Effector CD8-positive, alpha-beta T cell (primary cell): ENCODE results near the gene PLBD1.

Source experiments
- DNase-seq: peaks from one replicate; lab custom pipeline; 2025; lab: John Stamatoyannopoulos, UW
- total RNA-seq, 4 experiments: gene quantifications; one replicate each; lab custom pipeline; 2026; lab: John Stamatoyannopoulos, UW

Gene PLBD1, protein sequence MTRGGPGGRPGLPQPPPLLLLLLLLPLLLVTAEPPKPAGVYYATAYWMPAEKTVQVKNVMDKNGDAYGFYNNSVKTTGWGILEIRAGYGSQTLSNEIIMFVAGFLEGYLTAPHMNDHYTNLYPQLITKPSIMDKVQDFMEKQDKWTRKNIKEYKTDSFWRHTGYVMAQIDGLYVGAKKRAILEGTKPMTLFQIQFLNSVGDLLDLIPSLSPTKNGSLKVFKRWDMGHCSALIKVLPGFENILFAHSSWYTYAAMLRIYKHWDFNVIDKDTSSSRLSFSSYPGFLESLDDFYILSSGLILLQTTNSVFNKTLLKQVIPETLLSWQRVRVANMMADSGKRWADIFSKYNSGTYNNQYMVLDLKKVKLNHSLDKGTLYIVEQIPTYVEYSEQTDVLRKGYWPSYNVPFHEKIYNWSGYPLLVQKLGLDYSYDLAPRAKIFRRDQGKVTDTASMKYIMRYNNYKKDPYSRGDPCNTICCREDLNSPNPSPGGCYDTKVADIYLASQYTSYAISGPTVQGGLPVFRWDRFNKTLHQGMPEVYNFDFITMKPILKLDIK
- total RNA-seq: 0 to 0.18 (median 0) reads per million in 4 experiments

DNA sequence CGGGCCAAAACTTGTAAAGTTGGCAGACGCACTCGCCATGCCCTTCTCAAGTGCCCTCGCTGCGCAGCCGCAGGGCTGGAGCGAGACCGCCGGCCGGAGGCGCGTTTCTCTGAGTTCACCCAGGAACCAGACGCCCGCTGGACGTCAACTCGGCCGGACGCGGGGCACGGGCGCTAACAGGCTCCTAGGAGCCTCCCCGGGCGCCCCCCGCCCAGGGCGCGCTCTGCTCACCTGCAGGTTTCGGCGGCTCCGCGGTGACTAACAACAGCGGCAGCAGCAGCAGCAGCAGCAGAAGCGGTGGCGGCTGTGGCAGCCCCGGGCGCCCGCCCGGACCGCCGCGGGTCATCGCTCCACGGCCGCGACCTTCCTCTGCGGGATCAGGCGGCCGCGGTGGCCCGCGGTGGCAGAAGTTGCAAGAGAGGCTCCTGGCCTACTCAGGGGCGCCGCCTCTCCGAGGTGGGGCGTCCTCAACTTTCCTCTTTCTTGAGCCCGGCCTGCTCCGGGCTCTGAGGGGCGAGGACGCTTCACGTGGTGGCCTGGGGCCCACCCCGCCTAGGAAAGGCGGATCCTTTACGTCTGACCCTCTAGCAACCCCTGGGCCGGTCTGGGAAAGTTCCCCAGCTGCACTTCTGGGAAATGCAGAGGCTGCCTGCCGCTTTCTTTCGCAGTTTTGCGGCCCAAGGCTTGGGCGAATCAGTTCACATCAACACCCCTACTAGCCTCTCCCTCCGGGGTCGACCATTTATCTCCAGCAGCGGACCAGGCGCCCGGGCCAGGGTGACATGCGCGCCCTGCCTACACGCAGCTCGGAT, at the start of gene PLBD1:
PLBD1 (minus strand) TSS at position 533 of the 812 bp plus-strand sequence; CDS start at position 346, 187 bp downstream.
- DNase-seq: no peak

DNA sequence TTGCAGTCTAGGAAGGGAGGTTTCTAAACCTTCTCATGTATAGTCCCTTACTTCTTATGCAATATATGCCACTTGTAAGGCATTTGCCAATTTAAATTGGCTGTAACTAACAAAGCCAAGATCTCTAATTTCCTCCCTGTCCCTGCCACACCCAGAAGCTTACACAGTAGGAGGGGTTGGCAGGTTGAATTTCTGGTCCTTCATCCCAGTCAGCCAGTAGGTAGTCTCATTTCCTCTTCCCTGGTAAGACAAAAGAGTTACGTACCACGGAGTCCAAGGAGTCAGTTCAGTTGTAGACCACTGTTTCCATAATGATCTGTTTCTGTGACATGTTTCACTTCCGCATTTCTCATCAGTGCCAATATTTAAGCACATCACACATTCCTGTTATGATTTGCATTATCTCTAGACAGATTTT, 47.0 kb upstream of the PLBD1 start:
- DNase-seq: no peak

DNA sequence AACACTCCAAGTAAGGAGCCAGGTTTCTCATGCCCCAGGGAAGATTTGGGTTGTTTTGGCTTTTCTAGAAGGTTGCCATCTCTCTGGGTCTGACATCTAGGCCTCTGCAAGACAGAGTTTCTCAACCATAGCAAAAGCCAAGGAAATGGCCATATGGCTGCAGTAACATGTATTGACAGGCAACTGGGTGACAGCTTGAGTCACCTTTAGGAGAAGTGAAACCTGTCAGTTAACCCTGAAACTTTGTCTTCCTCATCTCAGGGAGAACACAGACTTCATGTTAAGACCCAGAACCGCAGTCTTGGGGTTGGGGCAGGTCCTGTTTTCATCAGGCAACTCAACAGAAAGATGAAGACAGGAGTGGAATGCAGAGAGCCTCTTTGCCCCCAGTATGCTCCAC, 46.0 kb upstream of the PLBD1 start:
- no peak for DNase-seq

DNA sequence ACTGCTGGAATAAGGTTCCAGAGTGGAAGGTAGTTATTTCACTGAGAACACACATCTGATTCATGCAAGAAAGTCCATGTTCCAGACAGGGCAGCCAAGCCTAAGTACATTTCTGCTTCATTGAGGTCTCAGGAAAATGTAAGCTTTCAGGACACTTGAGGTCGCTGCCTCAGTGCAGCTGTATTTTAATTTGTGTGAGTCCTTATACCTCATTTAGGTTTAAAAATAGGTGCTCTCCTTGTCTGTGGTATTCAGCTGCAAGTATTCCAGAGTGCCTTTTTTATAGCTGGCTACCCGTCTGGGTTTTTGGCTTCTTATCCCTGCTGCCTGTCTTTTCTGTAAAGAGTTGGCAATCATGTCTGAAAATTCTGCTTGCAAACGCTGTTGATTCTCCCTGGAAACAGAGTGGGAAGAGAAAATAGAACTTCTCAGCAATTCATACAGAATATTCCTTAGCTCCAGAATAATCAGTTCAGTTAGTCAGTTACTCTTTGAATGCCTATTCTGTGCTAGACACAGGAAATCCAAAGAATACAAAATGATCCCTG, 45.3 kb upstream of the PLBD1 start:
- DNase-seq: no peak

DNA sequence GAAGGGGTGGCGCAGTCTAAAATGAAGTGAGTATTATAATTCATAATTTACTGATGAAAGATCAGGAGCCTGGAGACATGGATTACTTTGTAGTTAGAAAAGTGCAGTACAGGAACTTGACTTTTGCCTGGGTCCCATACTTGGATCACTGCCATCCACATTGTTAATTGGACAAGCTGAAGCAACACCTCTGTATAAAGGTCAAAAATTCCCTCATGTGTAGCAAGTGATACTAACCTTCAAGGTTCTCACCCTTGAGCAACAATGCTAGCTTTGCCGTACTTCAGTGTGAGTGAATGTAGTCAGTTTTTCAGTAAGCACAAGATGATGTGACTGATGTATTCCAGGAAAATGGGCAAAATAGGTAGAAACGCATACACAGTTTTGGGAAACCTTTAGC, 44.6 kb upstream of the PLBD1 start:
- DNase-seq: no peak

DNA sequence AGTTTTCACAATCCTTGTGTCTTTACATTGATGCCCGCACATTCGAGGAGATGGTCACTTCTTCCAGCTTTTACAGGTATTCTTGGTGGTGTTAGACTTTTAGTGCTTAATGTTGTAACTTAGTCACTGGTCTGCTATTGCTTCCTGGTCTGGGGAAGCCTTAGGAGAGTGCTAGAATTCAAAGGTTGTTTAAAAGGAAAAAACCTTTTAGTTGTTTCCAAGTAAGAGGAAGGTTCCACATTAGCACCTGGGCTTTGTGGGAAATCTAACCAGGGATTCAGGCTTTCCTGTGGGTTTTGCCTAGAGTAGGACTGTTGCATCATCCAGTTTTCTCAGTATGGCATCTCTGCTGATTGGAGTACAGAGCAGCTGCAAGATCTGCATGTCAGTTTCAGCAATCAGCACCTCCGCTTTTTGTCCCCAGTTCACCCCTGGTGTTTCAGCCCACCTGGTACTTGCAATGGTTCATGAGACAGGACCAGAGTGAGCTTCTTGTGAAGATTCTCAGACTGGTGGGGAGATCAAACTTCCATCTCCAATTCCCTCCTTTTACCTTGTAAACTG, 44.0 kb upstream of the PLBD1 start:
- no peak for DNase-seq

DNA sequence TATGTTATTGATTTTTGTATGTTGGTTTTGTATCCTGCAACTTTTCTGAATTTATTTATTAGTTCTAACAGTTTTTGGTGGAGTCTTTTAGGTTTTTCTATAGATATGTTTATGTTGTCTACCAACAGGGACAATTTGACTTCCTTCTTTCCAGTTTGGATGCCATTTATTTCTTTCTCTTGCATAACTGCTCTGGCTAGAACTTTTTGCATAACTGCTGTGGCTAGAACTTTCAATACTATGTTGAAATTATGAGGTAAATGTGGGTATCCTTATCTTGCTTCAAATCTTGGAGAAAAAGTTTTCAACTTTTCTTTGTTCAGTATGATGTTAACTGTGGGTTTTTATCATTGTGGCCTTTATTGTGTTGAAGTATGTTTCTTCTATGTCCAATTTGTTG, 39.9 kb upstream of the PLBD1 start:
- no peak for DNase-seq

DNA sequence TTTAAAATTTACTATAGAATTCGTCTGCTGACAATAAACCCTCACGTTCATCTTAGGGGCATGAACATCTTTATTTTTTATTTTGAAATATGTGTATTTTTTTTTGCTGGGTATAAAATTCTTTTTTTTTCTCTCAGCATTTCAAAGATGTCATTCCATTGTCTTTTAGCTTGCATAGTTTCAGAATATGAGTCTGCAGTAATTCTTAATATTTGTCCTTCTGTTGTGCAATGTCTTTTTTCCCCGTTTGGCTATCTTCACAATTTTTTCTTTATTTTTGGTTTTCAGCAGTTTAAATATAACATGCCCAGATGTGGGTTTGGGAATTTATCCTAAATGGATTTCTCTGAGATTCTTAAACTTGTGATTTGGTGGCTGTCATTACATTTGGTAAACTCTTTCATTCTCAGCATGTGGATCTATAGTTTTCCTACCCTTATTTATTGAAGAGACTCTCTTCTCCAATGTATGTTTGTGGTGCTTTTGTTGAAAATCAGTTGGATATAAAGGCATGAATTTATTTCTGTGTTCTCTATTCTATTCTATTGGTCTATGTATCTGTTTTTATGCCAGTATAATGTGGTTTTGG, 37.8 kb upstream of the PLBD1 start:
- DNase-seq: no peak

DNA sequence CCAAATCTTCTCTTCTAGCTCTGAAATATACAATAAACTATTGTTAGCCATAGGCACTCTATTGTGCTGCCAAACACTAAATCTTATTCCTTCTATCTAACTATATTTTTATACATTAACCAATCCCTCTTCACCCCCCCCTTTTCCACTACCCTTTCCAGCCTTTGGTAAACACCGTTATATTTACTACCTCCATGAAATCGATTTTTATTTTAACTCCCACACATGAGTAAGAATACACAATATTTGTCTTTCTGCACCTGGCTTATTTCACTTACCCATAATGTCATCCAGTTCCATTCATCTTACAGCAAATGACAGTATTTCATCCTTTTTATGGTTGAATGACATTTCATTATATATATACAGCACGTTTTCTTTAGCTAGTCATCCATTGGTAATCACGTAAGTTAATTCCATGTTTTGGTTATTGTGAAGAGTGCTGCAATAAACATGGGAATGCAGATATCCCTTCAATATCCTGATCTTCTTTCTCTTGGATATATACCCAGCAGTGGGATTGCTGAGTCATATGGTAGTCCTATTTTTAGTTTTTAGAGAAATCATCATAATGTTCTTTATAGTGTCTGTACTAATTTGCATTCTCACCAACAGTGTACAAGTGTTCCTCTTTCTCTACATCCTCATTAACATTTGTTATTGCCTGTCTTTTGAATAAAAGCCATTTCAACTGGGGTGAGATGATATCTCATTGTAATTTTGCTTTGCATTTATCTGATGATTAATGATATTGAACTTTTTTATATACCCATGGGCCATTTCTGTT, 34.2 kb upstream of the PLBD1 start:
- no peak for DNase-seq

DNA sequence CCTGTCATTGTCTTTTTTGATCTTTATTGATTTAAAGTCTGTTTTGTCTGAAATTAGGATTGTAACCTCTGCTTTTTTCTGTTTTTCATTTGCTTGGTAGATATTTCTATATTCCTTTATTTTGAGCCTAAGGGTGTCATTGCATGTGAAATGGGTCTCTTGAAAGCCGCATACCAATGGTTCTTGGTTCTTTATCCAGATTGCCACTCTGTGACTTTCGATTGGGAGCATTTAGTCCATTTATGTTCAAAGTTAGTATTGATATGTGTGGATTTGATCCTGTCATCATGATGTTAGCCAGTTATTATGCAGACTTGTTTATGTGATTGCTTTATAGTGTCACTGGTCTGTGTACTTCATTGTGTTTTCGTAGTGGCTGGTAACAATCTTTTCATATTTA, 29.8 kb upstream of the PLBD1 start:
- no peak for DNase-seq

DNA sequence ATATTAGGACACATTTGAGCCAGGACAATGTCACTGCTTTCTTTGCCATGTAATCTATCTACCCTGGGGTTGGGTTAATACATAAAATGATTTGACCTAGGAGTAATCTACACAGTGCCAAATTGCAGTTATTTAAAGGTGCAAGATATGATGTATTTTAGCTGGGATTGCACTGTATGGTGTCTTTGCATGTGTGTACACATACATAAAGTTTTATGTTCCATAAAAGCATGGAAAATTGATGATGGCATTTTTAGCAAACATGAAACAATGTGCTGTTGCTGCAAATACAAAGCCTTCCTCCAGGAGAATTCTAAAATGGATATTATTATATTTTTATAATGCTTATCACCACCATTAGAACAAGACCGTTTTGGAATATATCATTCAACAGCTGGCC, 24.0 kb upstream of the PLBD1 start:
- no peak for DNase-seq

DNA sequence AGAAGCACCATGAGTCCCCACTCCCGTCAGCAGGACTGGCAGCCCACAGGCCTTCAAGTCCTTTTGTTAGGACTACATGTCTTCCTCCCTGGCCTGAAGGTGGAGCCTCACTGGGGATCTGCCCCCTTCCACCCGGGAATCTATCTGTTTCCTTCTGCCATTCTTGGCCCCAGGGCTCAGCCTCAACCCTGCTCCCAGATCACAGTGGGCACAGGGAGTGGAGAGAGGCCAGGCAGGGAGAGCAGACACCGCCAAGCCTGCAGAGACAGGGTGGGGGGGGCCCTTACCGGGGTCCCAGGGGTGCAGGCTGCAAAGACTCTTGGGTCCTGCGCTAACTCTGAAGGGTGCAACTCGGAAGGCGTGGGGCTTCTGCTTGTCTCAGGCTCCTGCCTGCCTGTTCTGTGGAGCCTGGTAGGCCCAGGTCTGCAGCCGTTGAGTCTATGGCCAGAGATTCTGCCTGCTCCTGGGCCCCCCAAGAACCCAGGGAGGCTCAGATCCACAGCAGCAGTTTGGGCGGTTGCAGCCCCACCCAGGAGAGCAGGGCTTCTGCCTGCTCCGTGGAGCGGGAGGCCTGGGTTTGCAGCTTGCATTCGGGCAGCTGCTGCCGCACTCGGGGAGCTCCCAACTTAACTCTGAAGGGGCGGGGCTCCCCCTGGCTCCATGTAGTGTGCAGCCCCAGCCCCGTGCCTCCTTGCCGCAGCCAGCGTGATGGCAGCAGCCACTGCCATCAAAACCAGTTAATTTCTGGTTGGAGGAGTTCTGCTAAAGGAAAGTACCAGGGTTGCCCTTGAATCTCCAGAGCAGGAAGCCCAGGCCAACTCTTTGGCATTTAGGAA, 21.7 kb upstream of the PLBD1 start:
- no peak for DNase-seq

DNA sequence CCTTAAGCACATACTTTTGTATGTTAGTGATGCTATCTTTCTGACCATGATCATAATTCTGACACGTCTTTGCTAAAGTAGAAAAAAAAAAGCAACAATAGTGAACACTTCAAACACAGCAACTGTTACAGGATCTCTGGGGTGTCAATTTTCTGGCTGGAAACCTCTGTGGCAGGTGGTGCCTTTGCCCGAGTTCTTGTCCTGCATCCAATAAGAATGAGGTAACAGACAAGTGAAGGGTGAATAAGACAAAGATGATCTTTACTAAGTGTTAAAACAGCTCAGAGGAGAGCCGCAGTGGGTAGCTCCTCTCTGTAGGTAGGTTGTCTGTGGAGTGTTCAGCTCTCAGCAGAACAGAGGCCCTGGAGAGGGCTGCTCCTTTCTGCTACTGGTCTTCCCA, 20.9 kb upstream of the PLBD1 start:
- DNase-seq: no peak

DNA sequence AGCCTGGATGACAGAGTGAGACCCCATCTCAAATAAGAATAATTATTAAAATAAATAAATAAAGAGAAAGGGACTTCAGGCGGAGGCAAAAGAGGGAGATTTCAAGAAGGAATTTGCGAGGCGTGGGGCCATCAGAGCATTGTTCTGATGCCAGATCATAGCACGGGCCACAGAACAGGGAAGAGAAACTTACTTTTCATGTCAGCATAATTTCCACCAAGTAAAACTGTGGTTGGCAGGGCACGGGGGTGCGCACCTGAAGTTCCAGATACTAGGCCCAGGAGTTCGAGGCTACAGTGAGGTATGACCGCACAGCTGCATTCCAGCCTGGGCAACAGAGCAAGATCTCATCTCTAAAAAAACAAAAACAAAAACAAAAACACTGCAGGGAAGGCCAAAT, 11.0 kb upstream of the PLBD1 start:
- no peak for DNase-seq

DNA sequence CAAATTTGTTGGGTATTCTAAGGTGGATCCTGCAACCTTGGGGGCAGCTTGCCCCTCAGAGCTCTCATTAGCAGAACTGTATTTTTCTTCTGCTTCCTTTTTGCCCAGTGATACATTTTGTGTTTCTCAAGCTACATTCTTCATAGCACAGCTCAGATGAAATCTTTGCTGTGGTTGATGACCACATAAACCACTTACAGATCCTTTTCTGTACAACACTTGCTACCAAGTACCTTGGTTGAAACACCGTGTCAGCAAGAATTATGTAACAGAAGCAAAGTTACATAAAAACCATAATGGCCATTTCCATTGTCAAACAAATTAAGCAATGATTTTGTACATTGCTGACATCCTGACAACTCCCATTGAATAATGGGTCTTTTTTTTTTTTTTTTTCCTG, 9.7 kb upstream of the PLBD1 start:
- no peak for DNase-seq

DNA sequence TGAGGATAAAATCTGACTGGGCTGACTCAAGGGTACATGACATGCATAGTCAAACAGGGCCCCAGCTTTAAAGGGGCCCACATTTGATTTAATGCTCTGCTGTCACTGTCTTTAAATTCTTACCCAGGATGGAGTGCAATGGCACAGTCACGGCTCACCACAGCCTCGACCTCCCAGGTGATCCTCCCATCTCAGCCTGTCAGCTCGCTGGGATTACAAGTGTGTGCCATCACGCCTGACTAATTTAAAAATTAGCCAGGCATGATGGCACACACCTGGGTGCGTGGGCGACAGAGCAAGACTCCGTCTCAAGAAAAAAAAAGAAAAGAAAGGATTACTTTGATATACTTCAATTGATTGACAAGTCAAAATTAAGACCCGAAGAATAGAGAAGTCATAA, 9.2 kb upstream of the PLBD1 start:
- DNase-seq: no peak

DNA sequence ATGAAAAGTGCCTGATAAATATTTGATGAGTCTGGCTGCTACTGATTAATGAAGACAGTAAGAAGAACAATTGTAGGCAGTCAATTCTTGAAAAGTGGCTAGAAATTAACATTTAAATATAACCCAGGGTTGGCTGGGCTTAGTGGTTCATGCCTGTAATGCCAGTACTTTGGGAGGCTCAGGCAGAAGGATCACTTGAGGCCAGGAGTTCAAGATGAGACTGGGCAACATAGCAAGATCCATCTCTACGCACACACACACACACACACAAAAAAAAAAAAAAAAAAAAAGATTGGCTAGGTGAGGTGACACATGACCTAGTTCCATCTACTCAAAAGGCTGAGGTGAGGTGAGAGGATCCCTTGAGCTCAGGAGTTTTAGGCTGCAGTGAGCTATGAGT, 7.9 kb upstream of the PLBD1 start:
- no peak for DNase-seq

DNA sequence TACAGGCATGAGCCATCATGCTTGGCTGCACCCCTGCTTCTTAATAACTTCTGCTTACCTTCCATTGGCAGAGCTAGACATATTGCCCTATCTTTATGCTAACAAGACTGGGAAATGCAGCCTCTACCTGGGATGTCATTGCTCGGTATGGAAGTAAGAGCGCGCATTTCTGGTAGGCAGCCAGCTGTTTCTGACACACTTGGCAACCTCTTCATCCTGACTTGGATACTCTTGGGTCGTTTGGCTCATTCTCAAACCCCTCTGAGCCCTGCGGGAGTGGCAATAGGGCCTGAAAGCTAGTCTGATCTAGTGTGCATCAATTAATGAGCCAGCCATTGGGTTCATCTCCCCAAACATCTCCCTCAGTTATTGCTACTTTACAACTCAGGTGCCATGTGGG, 5.4 kb upstream of the PLBD1 start:
- DNase-seq: no peak

DNA sequence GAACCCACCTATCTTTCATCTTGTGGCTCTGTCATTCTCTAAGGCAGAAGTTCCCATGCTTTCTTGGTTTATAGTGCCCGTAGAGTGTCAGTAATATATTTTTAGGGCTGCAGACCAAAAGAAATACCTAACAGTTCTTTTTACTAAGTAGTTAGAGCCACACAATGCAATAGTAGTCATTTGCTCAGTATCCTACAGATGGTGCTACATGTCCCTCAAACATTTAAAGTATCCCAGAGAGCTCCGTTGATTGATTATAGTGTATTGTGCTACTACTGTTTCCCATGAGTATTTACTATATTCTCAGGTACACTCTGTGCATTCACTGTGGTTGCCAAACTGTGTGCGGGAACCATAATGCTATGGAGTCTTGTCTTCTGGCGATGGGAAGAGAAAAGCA, 4.7 kb upstream of the PLBD1 start:
- DNase-seq: no peak

DNA sequence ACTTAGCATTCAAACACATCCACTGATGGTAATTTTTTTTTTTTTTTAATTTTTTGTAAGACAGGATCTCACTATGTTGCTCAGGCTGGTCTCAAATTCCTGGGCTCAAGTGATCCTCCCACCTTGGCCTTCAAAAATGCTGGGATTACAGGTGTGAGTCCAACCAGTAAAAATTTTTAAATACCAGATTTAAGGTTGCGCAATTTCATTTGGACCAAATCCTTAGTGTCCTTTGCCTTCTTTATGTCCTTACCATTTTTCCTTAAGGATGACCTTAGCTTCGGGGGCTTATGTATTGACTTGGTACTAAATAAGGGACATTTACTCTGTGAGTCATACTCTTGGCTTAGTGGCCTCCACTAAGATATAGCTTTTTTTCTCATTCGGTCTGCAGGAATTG, 4.1 kb upstream of the PLBD1 start:
- no peak for DNase-seq
